ENCODE measurements around the gene RPL28.
"Not testable (repeated sequence)": the region's sequence is repeated elsewhere in the genome, so short reads cannot be mapped to it uniquely, and the experiment has no call there.

Gene RPL28

DNA sequence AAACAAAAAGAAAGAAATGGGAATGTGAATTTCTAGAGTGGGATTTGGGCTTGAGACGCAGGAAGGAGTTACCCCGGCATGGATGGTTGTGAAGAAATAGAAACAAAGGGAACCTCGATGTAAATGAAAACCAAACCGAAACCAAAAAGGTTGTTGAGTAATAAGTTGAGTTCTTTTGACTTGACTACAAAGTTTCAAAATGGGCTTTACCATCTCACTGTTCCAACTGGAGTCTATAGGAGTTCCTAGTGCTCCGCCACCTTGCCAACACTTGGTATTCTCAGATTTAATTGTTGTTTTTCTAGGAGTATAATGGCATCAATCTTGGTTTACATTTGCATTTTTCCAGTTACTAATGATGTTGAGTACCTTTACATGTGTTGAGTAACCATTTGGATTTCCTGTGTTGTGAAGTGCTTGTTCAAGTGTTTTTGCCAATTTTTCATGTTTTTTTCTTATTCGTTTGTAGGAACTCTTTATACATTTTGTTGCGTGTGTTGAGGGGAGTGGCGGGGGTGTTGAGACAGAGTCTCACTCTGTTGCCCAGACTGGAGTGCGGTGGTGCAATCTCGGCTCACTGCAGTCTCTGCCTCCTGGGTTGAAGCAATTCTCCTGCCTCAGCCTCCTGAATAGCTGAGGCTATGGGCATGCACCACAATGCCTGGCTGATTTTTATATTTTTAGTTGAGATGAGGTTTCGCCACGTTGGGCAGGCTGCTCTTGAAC lies 12.6 kb downstream of the RPL28 start:
- H2BK120ac ChIP-seq (ENCODE audit: insufficient read depth, low read length, poor library complexity) = no peak overlapping the region
- no peak overlapping the region for H4K12ac ChIP-seq (ENCODE audit: low read depth, low read length)
- H3K9me3 ChIP-seq (ENCODE audit: insufficient read depth, low read depth, low read length) = peaks cover 2% of the 10 kb centered on the region
- H2AK5ac ChIP-seq (ENCODE audit: low read length) = no peak overlapping the region
- peaks cover 28 to 29% of the 10 kb centered on the region in 2 experiments for H3K36me3 ChIP-seq (ENCODE audit: control insufficient read depth in 1 of 2, insufficient read depth in 2 of 2, low read length in 2 of 2)
- no peaks in the 10 kb centered on the region for H3K79me2 ChIP-seq (ENCODE audit: control insufficient read depth, insufficient read depth, low read length, poor library complexity)
- H3K4me1 ChIP-seq (ENCODE audit: control insufficient read depth in 1 of 2, insufficient read depth in 2 of 2, low read length in 2 of 2) = no peaks in the 10 kb centered on the region
- H3K79me1 ChIP-seq (ENCODE audit: low read length) = no peaks in the 10 kb centered on the region
- H3K18ac ChIP-seq (ENCODE audit: low read length) = no peak overlapping the region
- H2BK5ac ChIP-seq (ENCODE audit: low read depth, low read length, poor library complexity) = no peak overlapping the region
- no peak overlapping the region for H3K27ac ChIP-seq (ENCODE audit: low read depth, low read length)
- H2AFZ ChIP-seq (ENCODE audit: insufficient read depth, low read length, poor library complexity) = no peak overlapping the region
- DNase-seq = no peak
- no CpG with 5 or more reads among the region's 12 CpGs for WGBS (ENCODE audit: extremely low coverage, insufficient coverage, insufficient read length)
- no peak overlapping the region for H2BK12ac ChIP-seq (ENCODE audit: low read length)
- H4K8ac ChIP-seq (ENCODE audit: low read depth, low read length) = no peak overlapping the region
- H3K4ac ChIP-seq (ENCODE audit: low read depth, low read length) = no peak overlapping the region
- H3K23ac ChIP-seq (ENCODE audit: low read length) = no peak overlapping the region
- H3K4me2 ChIP-seq (ENCODE audit: low read length) = no peak overlapping the region
- H3K14ac ChIP-seq (ENCODE audit: low read length) = no peak overlapping the region
- no peak overlapping the region for H3K4me3 ChIP-seq (ENCODE audit: low read depth, low read length)
- H3K27me3 ChIP-seq (ENCODE audit: insufficient read depth, low read length) = no peaks in the 10 kb centered on the region
- no peak overlapping the region for H3K9ac ChIP-seq (ENCODE audit: low read length)
- H4K91ac ChIP-seq (ENCODE audit: low read depth, low read length) = no peak overlapping the region

GRCh38 chr19:55400281-55401087 lies 14.8 kb downstream of the RPL28 start:
- no CpG with 5 or more reads among the region's 14 CpGs for WGBS (ENCODE audit: extremely low coverage, insufficient coverage, insufficient read length)
- no peak overlapping the region for H2BK12ac ChIP-seq (ENCODE audit: low read length)
- H3K36me3 ChIP-seq (ENCODE audit: control insufficient read depth in 1 of 2, insufficient read depth in 2 of 2, low read length in 2 of 2) = peaks cover 40 to 42% of the 10 kb centered on the region in 2 experiments
- H4K12ac ChIP-seq (ENCODE audit: low read depth, low read length) = no peak overlapping the region
- H2BK120ac ChIP-seq (ENCODE audit: insufficient read depth, low read length, poor library complexity) = no peak overlapping the region
- H3K9ac ChIP-seq (ENCODE audit: low read length) = no peak overlapping the region
- no peaks in the 10 kb centered on the region for H3K79me1 ChIP-seq (ENCODE audit: low read length)
- H3K27me3 ChIP-seq (ENCODE audit: insufficient read depth, low read length) = no peaks in the 10 kb centered on the region
- H3K4me1 ChIP-seq (ENCODE audit: control insufficient read depth in 1 of 2, insufficient read depth in 2 of 2, low read length in 2 of 2) = peaks cover 0 to 1% of the 10 kb centered on the region in 2 experiments
- H3K4me2 ChIP-seq (ENCODE audit: low read length) = no peak overlapping the region
- peaks cover 2% of the 10 kb centered on the region for H3K79me2 ChIP-seq (ENCODE audit: control insufficient read depth, insufficient read depth, low read length, poor library complexity)
- no peak overlapping the region for H4K8ac ChIP-seq (ENCODE audit: low read depth, low read length)
- no peak overlapping the region for H3K18ac ChIP-seq (ENCODE audit: low read length)
- H3K9me3 ChIP-seq (ENCODE audit: insufficient read depth, low read depth, low read length) = peaks cover 2% of the 10 kb centered on the region
- H2AFZ ChIP-seq (ENCODE audit: insufficient read depth, low read length, poor library complexity) = no peak overlapping the region
- no peak overlapping the region for H3K4me3 ChIP-seq (ENCODE audit: low read depth, low read length)
- H4K91ac ChIP-seq (ENCODE audit: low read depth, low read length) = no peak overlapping the region
- H2BK5ac ChIP-seq (ENCODE audit: low read depth, low read length, poor library complexity) = no peak overlapping the region
- peak; percentile 26 to 46 for DNase-seq
- H3K23ac ChIP-seq (ENCODE audit: low read length) = no peak overlapping the region
- H3K14ac ChIP-seq (ENCODE audit: low read length) = no peak overlapping the region
- H3K4ac ChIP-seq (ENCODE audit: low read depth, low read length) = no peak overlapping the region
- H2AK5ac ChIP-seq (ENCODE audit: low read length) = no peak overlapping the region
- H3K27ac ChIP-seq (ENCODE audit: low read depth, low read length) = no peak overlapping the region

DNA sequence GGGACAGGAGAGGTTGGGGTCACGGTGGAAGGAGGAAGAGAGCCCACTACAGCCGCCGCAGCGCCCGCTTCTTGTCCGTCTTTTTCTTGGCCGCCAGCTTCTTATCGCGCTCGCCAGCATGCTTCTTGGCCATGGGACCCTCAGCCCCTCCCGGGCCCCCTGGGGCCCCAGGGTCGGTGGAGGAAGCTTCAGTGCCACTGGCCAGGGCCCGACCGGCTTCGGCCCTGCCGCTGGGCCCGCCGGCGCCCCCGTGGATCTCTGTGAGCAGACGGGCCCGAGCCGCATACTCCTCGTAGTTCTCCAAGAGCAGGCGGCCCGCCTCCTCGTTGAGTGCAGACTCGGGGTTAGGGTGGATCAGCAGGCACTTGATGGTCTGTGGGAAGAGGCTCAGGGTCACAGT lies 15.7 kb downstream of the RPL28 start:
- H3K4me2 ChIP-seq (ENCODE audit: low read length); H2BK12ac ChIP-seq (ENCODE audit: low read length); H3K23ac ChIP-seq (ENCODE audit: low read length); H3K27me3 ChIP-seq (ENCODE audit: insufficient read depth, low read length); H2AFZ ChIP-seq (ENCODE audit: insufficient read depth, low read length, poor library complexity); H2BK5ac ChIP-seq (ENCODE audit: low read depth, low read length, poor library complexity); H3K9ac ChIP-seq (ENCODE audit: low read length); H3K79me2 ChIP-seq (ENCODE audit: control insufficient read depth, insufficient read depth, low read length, poor library complexity); H3K14ac ChIP-seq (ENCODE audit: low read length); H2AK5ac ChIP-seq (ENCODE audit: low read length); H3K27ac ChIP-seq (ENCODE audit: low read depth, low read length); H3K4me3 ChIP-seq (ENCODE audit: low read depth, low read length); H3K4ac ChIP-seq (ENCODE audit: low read depth, low read length); H3K9me3 ChIP-seq (ENCODE audit: insufficient read depth, low read depth, low read length); DNase-seq; H4K91ac ChIP-seq (ENCODE audit: low read depth, low read length); H4K12ac ChIP-seq (ENCODE audit: low read depth, low read length); H2BK120ac ChIP-seq (ENCODE audit: insufficient read depth, low read length, poor library complexity); H4K8ac ChIP-seq (ENCODE audit: low read depth, low read length); H3K18ac ChIP-seq (ENCODE audit: low read length); H3K79me1 ChIP-seq (ENCODE audit: low read length): not testable (repeated sequence)
- no CpG with 5 or more reads among the region's 28 CpGs for WGBS (ENCODE audit: extremely low coverage, insufficient coverage, insufficient read length)
- H3K36me3 ChIP-seq (ENCODE audit: control insufficient read depth in 1 of 2, insufficient read depth in 2 of 2, low read length in 2 of 2) = peaks cover 49 to 51% of the 10 kb centered on the region in 2 experiments
- H3K4me1 ChIP-seq (ENCODE audit: control insufficient read depth in 1 of 2, insufficient read depth in 2 of 2, low read length in 2 of 2) = peaks cover 7 to 10% of the 10 kb centered on the region in 2 experiments

GRCh38 chr19:55402509-55402908 lies 16.8 kb downstream of the RPL28 start:
- Histone ChIP-seq H3K4me1 (ENCODE audit: control insufficient read depth in 1 of 2, insufficient read depth in 2 of 2, low read length in 2 of 2) (peaks cover 12 to 16% of the 10 kb centered on the region in 2 experiments), H2AFZ (ENCODE audit: insufficient read depth, low read length, poor library complexity) (no peak overlapping the region), H3K4me3 (ENCODE audit: low read depth, low read length) (no peak overlapping the region), H3K4me2 (ENCODE audit: low read length) (no peak overlapping the region), H3K9me3 (ENCODE audit: insufficient read depth, low read depth, low read length) (peaks cover 2% of the 10 kb centered on the region), H3K14ac (ENCODE audit: low read length) (no peak overlapping the region), H3K9ac (ENCODE audit: low read length) (no peak overlapping the region), H3K27ac (ENCODE audit: low read depth, low read length) (no peak overlapping the region), H3K23ac (ENCODE audit: low read length) (no peak overlapping the region), H2BK5ac (ENCODE audit: low read depth, low read length, poor library complexity) (no peak overlapping the region), H4K12ac (ENCODE audit: low read depth, low read length) (no peak overlapping the region), H4K91ac (ENCODE audit: low read depth, low read length) (no peak overlapping the region), H2AK5ac (ENCODE audit: low read length) (no peak overlapping the region), H3K36me3 (ENCODE audit: control insufficient read depth in 1 of 2, insufficient read depth in 2 of 2, low read length in 2 of 2) (peaks cover 51 to 56% of the 10 kb centered on the region in 2 experiments), H3K18ac (ENCODE audit: low read length) (no peak overlapping the region), H3K27me3 (ENCODE audit: insufficient read depth, low read length) (no peaks in the 10 kb centered on the region), H3K4ac (ENCODE audit: low read depth, low read length) (no peak overlapping the region), H4K8ac (ENCODE audit: low read depth, low read length) (no peak overlapping the region), H3K79me1 (ENCODE audit: low read length) (peaks cover 4% of the 10 kb centered on the region), H2BK120ac (ENCODE audit: insufficient read depth, low read length, poor library complexity) (no peak overlapping the region), H3K79me2 (ENCODE audit: control insufficient read depth, insufficient read depth, low read length, poor library complexity) (peaks cover 15% of the 10 kb centered on the region), H2BK12ac (ENCODE audit: low read length) (no peak overlapping the region)
- no CpG with 5 or more reads among the region's 2 CpGs for WGBS (ENCODE audit: extremely low coverage, insufficient coverage, insufficient read length)
- peak; percentile 34 to 37 for DNase-seq
